Activated CD4-positive, alpha-beta T cell treated with anti-CD3 and anti-CD28 coated beads, Interleukin-2, amount 10 ng/mL, durations not matched to agents 24 days and 14 days (primary cell): ENCODE data around the gene KRTAP5-3. TPM values are rescaled to one million over a fixed set of nuclear protein-coding genes. Genes with fewer than 3 reads are reported as not detected.

Experiments
- DNase-seq: peaks from one replicate; pipeline ENCODE4 v3.0.0; 2022
- H3K27ac Mint-ChIP-seq: one replicate; pipeline ENCODE4 v1.8.0; 2022; ENCODE audit warnings: mild to moderate bottlenecking, mixed read lengths
- H3K27me3 Mint-ChIP-seq: one replicate; pipeline ENCODE4 v1.8.0; 2022; ENCODE audit warnings: mixed read lengths
- H3K36me3 Mint-ChIP-seq: one replicate; pipeline ENCODE4 v1.8.0; 2022; ENCODE audit warnings: low read depth, mild to moderate bottlenecking, mixed read lengths
- H3K4me1 Mint-ChIP-seq: one replicate; pipeline ENCODE4 v1.8.0; 2021; ENCODE audit warnings: mixed read lengths
- H3K4me3 Mint-ChIP-seq: one replicate; pipeline ENCODE4 v1.8.0; 2022; ENCODE audit warnings: mild to moderate bottlenecking, moderate library complexity, mixed read lengths
- H3K9me3 Mint-ChIP-seq: one replicate; pipeline ENCODE4 v1.8.0; 2021; ENCODE audit warnings: mixed read lengths
- intact Hi-C: fragments of 100-400 bp; cut with micrococcal nuclease; formaldehyde crosslinking; loops from one replicate; pipeline ENCODE4 v1.15.1; 2023
- total RNA-seq: library from RNA; stranded (reverse); gene quantifications from 2 replicates; pipeline ENCODE4 v1.2.3, GENCODE V29; 2022

KRTAP5-3 gene
- total RNA-seq, 1 donor from 2014 or later: not detected

DNA sequence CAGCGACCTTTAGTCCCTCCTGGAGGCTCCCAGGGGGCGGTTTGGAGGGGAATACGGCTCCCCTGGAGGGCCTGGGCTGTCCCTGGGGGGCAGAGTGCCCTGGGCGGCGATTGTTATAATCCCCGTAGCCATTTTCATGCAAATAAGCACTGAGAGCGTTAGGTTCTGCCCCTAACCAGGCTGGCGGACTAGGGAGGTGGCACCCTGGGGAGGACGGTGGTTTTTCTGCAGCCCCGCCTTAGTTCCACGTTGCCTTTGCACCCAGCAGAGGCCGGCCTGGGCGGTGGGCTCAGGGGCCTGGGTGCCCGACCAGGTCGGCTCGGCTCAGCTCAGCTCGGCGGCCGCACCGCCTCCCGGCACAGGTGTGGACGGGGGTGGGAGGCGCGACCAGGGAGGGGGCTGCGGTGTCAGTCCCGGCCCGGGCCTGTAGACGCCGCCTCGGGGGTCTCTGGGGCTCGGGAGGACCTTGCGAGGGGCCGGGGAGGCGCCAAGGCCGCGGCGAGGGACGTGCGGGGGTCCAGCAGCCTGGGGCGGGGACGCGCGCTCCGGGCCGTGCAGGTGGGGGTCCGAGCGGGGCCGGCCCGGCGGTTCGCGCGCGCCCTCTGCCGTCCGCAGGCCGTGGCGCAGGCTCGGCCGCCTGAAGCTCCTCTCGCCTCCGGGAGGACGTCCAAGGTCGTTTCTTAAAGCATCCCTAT is 33.9 kb downstream of the KRTAP5-3 start:
- Mint-ChIP-seq H3K4me1 (peaks cover 4% of the 10 kb centered on the region), H3K36me3 (no peaks in the 10 kb centered on the region), H3K27ac (no peak overlapping the region), H3K9me3 (peaks cover 4% of the 10 kb centered on the region), H3K4me3 (peak overlapping the region; percentile 43), H3K27me3 (peaks cover 37% of the 10 kb centered on the region)
- intact Hi-C loops: loop anchor here (2.0 to 10.0 kb wide), 3 partner anchors 28 to 278 kb away; partner anchors contain the start of genes BRSK2 and LSP1
- DNase-seq: peak; percentile 90

DNA sequence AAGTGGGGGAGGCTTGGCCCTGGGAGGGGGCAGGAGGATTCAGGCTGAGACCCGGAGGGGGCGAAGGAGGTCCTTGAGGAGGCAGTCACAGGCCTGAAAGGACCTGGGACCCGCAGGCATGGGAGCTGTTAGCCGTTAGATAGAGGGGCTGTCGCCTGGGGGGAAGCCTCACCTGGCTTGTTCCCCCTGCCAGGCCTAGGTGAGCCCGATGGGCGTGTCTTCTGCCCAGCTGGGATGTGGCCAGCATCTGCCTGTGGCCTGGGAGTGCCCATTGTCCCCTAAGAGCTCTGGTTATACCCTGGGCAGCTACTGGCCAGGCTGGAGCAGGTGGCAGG is 34.4 kb downstream of the KRTAP5-3 start:
- Mint-ChIP-seq H3K27ac (no peak overlapping the region), H3K36me3 (no peaks in the 10 kb centered on the region), H3K4me1 (peaks cover 4% of the 10 kb centered on the region)

DNA sequence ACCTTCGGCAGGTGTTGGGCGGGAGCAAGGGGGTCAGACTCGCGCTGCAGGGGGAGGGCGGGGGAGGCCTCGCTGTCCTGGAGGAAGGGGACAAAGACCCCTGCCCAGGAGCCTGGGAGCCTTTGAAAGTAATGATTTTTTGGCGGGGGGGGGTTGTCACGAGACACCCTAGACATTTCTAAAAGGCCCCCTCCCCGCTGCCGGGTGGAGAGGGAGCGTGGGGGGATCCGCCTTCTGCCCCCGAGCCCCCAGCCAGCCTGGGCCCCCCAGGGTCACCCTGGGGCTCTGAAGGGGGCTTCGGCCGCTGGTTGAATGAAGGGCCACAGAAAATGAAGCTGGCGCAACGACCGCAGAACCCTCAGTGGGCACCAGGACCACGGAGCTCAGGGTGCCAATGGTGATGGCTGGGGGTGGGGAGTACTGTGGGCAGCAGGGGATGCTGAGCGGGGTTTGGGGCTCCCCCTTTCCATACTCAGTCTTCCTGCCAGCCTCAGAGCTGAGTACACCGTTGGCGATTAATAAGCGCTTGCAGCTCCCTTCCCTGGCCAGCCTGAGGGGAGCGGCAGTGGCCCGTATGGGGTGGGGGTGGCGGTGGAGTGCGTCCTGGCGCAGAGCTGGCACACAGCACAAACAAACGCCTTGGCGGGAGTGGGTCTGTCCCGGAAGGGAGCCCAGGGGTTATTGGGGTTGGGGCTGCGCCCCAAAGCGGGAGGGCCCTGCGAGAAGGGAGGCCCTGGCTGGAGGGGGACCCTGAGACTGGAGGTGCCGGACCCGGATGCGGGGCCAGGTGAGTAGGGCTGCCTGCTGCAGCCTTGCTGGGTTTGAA is 35.0 kb downstream of the KRTAP5-3 start:
- DNase-seq: peak; percentile 71
- Mint-ChIP-seq H3K4me3 (peak overlapping the region; percentile 32), H3K36me3 (no peaks in the 10 kb centered on the region), H3K27me3 (peaks cover 39% of the 10 kb centered on the region), H3K9me3 (peaks cover 3% of the 10 kb centered on the region), H3K27ac (no peak overlapping the region), H3K4me1 (peaks cover 4% of the 10 kb centered on the region)
- intact Hi-C loops: loop anchor here (1.0 to 10.0 kb wide), 3 partner anchors 188 to 370 kb away; partner anchors contain the start of genes BRSK2 and LSP1

More for the DNA sequence above, 34.4 kb downstream of the KRTAP5-3 start:
- no peak for DNase-seq
- intact Hi-C loops: loop anchor here (1.0 to 10.0 kb wide), 4 partner anchors 27 to 371 kb away; partner anchors contain the start of genes BRSK2 and LSP1
- Mint-ChIP-seq H3K27me3 (peaks cover 40% of the 10 kb centered on the region), H3K4me3 (peak overlapping the region; percentile 43), H3K9me3 (peaks cover 4% of the 10 kb centered on the region)

DNA sequence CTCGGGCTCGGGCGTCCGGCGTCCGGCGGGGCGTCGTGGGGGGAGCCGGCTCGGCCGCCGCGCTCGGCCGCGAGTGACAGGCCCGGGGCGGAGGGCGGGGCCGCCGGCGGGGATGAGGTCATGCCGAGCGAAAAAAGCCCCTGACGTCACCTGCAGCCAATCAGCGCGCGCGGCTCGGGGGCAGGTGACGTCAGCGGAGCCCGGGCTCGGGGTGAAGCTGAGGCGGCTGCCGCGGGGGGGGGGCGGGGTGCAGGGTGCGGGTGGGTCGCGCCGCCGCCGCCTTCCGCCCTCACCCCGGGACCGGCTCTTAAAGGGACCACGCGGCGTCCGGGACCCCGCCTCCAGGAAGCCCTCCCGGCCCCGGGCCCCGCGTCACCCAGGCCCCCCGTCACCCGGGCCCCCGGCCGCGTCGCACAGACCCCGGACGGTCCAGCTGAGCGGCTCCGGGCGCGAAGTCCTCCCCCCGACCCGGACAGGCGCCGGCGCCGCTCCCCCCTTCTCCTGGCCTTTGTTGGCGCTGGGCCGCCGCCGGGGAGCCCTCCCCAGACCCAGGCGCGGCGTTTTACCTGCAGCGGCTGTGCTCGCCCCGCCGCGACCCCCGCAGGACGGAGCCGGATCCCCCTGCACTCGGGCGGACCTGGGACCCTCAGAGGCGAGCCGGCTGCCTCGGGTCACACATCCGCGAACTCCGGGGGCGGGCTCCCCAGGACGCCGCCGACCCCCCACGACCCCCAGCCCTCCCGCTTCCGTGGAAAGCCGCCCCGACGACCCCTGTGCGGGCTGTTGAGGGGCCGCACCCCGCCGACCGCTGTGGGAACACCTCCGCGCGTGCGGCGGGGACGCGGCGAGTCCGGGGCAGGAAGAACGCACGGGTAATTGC is 35.8 kb downstream of the KRTAP5-3 start, which contains the start of gene DUSP8:
Gene DUSP8, minus strand, starts transcription at position 75 of the 880 bp plus-strand sequence. CDS start 6,445 bp downstream, outside the sequence.
- H3K4me3 Mint-ChIP-seq: peak within 1 kb of the TSS; percentile 15
- peaks cover 4% of the 10 kb centered on the region for H3K4me1 Mint-ChIP-seq

DNA sequence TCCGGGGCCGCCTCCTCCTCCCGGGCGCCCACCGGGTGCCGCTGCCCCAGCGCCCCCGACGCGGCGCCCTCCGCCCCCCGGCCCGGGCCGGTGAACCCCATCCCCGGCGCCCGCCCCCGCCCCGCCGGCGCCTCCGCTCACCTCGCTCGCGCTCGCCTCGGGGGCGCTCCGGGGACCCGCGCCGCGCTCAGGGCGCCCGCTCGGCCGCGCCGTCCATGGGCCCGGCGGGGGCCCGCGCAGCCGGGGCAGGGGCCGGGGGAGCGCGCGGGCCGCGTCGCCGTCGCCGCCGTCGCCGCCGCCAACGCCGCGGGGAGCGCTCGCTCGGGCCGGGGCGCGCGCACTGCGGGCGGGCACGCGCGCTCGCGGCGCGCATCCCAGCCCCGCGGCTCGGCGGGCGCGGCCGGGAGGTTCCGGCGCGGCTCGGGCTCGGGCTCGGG is 36.5 kb downstream of the KRTAP5-3 start:
- no peak overlapping the region for H3K27ac Mint-ChIP-seq
- H3K4me3 Mint-ChIP-seq: no peak overlapping the region
- DNase-seq: no peak
- H3K36me3 Mint-ChIP-seq: no peaks in the 10 kb centered on the region
- peaks cover 4% of the 10 kb centered on the region for H3K4me1 Mint-ChIP-seq
- peaks cover 36% of the 10 kb centered on the region for H3K27me3 Mint-ChIP-seq
- H3K9me3 Mint-ChIP-seq: no peaks in the 10 kb centered on the region
- intact Hi-C loops: loop anchor here (5.0 to 10.0 kb wide), 2 partner anchors 187 to 281 kb away; partner anchors contain the start of genes BRSK2 and LSP1

More for the DNA sequence above, 35.8 kb downstream of the KRTAP5-3 start, which contains the start of gene DUSP8:
- DNase-seq: peak; percentile 97
- intact Hi-C loops: loop anchor here (1.0 to 10.0 kb wide), 3 partner anchors 188 to 369 kb away; partner anchors contain the start of genes BRSK2 and LSP1
- Mint-ChIP-seq H3K27me3 (peaks cover 37% of the 10 kb centered on the region), H3K36me3 (no peaks in the 10 kb centered on the region), H3K9me3 (no peaks in the 10 kb centered on the region), H3K27ac (no peak within 1 kb of the TSS)

DNA sequence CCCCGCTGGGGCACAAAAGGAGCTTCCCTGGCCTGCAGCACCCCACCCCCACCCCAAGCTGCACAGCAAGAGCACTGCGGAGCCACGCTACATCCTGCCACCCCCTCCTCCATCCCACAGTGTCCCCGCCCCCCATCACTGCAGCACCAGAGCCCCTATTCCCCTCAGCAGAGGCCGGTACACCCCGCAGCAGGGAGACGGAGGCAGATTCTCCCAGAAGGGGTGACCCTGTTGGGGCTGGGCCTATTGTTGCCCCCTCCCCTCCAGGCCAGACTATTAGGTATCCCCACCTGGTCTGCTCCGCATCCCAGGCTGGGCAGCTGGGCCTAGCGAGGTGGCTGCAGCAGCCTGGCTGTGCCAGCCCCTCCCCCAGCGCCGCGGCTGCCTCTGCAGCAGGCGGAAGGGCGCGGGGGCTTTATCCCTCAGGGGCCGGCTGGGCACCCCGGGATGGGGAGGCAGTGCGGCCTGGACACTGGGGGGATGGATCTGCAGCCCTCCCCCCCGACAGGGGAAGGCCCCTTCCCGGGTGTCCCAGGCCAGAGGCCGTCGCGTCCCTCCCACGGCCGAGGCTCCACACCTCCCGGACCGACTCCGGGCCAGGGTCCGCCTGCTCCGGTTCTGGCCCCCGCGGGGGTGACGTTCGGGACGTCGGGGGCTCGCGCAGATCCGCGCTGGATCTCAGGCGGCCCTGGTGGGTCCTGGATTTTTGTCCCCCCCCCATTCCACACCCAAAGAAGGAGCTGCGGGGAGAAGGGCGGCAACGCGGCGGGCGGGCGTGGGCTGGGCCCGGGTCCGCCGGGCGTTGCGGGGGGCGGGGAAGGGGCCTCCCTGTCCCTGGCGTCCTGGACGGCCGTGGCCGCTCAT is 37.1 kb downstream of the KRTAP5-3 start:
- DNase-seq: no peak
- Mint-ChIP-seq H3K27ac (peak overlapping the region; percentile 25), H3K4me1 (peaks cover 4% of the 10 kb centered on the region), H3K4me3 (peak overlapping the region; percentile 68), H3K27me3 (peaks cover 34% of the 10 kb centered on the region), H3K36me3 (no peaks in the 10 kb centered on the region), H3K9me3 (no peaks in the 10 kb centered on the region)
- intact Hi-C loops: loop anchor here (5.0 to 10.0 kb wide), 2 partner anchors 186 to 281 kb away; partner anchors contain the start of genes BRSK2 and LSP1

DNA sequence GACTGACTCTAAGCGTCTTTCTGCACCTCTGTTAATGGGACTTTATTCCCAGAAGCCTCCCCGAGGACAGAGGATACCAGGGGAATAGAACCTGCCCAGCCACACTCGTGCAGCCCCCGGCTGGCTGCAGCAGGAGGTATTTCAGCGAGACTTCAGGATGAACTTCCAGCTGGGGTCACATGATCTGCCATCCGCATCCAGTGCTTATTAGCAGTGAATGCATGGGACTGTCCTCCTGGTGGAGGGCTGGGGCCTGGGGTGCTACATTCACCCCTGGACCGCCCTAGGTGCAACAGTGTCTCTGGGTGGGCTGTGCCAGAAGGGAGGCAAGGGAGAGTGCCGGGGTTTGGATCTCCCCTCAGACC is 37.8 kb downstream of the KRTAP5-3 start:
- H3K4me1 Mint-ChIP-seq: peaks cover 4% of the 10 kb centered on the region
- H3K27me3 Mint-ChIP-seq: peaks cover 32% of the 10 kb centered on the region
- DNase-seq: no peak
- H3K27ac Mint-ChIP-seq: peak overlapping the region; percentile 25
- intact Hi-C loops: loop anchor here (5.0 to 10.0 kb wide), 2 partner anchors 186 to 282 kb away; partner anchors contain the start of genes BRSK2 and LSP1
- peak overlapping the region; percentile 68 for H3K4me3 Mint-ChIP-seq
- H3K36me3 Mint-ChIP-seq: no peaks in the 10 kb centered on the region
- H3K9me3 Mint-ChIP-seq: no peaks in the 10 kb centered on the region

DNA sequence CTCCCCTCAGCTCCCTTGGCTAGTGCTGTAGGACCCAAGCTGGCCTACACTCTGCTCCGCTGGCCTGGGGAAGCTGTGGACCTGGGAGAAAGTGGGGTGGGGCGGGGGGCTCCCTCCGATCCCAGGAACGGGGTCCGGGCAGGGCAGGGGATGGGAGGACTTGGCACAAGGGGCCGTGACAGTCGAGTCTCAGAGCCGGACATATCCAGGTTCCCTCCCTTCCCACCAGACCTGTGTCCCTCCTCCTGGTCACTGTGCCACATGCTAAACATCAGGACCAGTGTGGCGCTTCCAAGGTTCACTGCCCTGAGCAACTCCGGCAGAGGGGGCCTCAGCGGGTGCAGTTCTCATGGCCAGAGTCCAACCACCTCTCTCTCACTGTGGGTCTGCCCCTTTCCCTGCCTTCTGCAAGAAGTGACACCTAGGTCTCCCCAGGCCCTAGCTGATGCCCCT is 38.2 kb downstream of the KRTAP5-3 start:
- no peak for DNase-seq
- intact Hi-C loops: loop anchor here (5.0 to 10.0 kb wide), 2 partner anchors 185 to 282 kb away; partner anchors contain the start of genes BRSK2 and LSP1

DNA sequence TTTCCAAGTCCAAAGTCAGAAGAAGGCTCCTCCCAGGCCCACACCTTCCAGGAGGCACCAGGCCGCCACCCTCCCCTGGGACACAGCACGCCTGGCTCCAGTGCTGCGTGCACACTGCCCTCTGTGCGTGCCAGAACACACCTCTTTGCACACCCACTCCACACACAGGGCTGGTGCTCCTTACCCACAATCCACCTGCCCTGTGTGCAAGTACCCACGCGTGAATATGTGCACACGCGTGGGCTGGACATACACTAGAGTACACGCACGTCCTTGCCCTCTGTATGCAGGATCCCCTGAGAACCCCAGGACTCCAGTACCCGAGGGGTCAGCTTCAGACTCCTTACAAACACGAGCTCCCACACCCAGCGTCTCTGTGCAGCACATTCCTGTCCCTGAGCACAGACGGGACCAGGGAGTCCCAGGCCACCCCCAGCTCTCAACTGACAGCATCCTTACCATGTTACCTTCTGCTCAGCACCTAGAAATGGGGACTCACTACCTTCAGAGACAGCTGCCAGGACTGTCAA is 38.9 kb downstream of the KRTAP5-3 start:
- Mint-ChIP-seq H3K36me3 (no peaks in the 10 kb centered on the region), H3K9me3 (no peaks in the 10 kb centered on the region), H3K4me3 (no peak overlapping the region), H3K27me3 (peaks cover 26% of the 10 kb centered on the region), H3K27ac (no peak overlapping the region), H3K4me1 (peaks cover 4% of the 10 kb centered on the region)
- DNase-seq: no peak
- intact Hi-C loops: no loop called here

More for the DNA sequence above, 38.2 kb downstream of the KRTAP5-3 start:
- no peak overlapping the region for H3K27ac Mint-ChIP-seq
- peaks cover 27% of the 10 kb centered on the region for H3K27me3 Mint-ChIP-seq
- H3K9me3 Mint-ChIP-seq: no peaks in the 10 kb centered on the region
- H3K4me3 Mint-ChIP-seq: no peak overlapping the region
- peaks cover 4% of the 10 kb centered on the region for H3K4me1 Mint-ChIP-seq
- H3K36me3 Mint-ChIP-seq: no peaks in the 10 kb centered on the region

DNA sequence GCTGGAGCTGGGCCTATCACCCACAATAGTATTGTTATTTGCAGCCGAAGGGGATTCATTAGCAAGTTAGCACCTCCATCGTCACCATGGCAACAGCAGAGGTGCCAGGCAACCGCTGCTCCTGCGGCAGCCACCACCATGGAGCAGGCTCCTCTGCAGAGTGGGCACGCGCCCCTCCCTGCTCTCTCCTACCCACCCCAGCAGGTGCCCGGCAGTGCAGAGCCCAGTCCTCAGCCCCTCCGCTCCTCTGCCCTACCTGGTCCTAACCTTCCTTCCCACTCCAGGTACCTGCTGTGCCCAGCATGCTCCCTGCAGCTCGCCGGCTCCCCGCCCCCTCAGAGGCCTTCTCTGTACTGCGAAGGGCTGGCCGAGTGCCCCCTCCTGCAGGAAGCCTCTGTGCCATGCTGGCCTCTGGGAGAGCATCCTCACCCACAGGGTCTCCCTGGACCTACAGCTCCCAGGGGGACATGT is 39.8 kb downstream of the KRTAP5-3 start:
- peaks cover 18% of the 10 kb centered on the region for H3K27me3 Mint-ChIP-seq
- peak; percentile 64 for DNase-seq
- H3K4me3 Mint-ChIP-seq: no peak overlapping the region

DNA sequence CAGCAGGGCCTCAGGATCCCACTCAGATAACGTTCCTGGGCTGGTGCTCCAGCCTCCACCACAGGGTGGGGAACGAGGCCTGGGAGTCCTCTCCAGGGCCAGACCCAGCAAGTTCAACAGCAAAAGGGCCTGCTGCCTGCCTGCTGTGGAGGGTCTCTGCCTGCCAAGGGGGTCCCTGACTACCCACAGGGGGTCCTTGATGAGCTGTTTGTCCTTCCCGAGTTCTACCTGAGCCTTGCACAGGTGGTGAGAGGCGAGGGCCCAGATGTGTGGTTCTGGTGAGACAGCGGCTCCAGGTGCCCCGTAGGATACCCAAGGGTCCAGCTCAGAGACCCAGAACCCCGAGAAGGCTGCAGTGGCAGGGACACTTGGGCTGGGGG is 40.6 kb downstream of the KRTAP5-3 start:
- H3K9me3 Mint-ChIP-seq: no peaks in the 10 kb centered on the region

More for the DNA sequence above, 39.8 kb downstream of the KRTAP5-3 start:
- Mint-ChIP-seq H3K9me3 (no peaks in the 10 kb centered on the region), H3K4me1 (no peaks in the 10 kb centered on the region), H3K27ac (no peak overlapping the region), H3K36me3 (no peaks in the 10 kb centered on the region)
- intact Hi-C loops: no loop called here

More for the DNA sequence above, 40.6 kb downstream of the KRTAP5-3 start:
- Mint-ChIP-seq H3K4me1 (no peaks in the 10 kb centered on the region), H3K4me3 (no peak overlapping the region), H3K36me3 (no peaks in the 10 kb centered on the region), H3K27ac (no peak overlapping the region), H3K27me3 (peaks cover 15% of the 10 kb centered on the region)
- DNase-seq: peak; percentile 57
- intact Hi-C loops: no loop called here
